ENCODE data around the gene DOCK11. TPM values are rescaled to one million over a fixed set of nuclear protein-coding genes. Genes with fewer than 3 reads are reported as not detected.

Gene DOCK11
- total RNA-seq, 1 experiment from 2014 or later, result 2.7 TPM

- intact Hi-C loops (cut with micrococcal nuclease; ENCODE audit: unreplicated experiment), result no loop called here
- Mint-ChIP-seq H3K27ac (ENCODE audit: unreplicated experiment) (no peak overlapping the region), H3K36me3 (ENCODE audit: insufficient read depth, unreplicated experiment) (no peaks in the 10 kb centered on the region), H3K27me3 (ENCODE audit: insufficient read depth, unreplicated experiment) (no peaks in the 10 kb centered on the region), H3K4me1 (ENCODE audit: low read depth, unreplicated experiment) (peaks cover under 1% of the 10 kb centered on the region), H3K4me3 (ENCODE audit: unreplicated experiment) (no peak overlapping the region), H3K9me3 (ENCODE audit: unreplicated experiment) (no peaks in the 10 kb centered on the region)
- Histone ChIP-seq H3K4me3 (ENCODE audit: low read depth, low read length) (no peak overlapping the region), H3K27me3 (replicated peaks; ENCODE audit: control insufficient read depth, insufficient read depth, low read length) (no peaks in the 10 kb centered on the region), H3K9me3 (no peaks in the 10 kb centered on the region), H3K36me3 (ENCODE audit: control insufficient read depth, insufficient read depth, low read length) (no peaks in the 10 kb centered on the region), H3K4me1 (no peaks in the 10 kb centered on the region)
- BruUV-seq (replicated peaks), result no TSS peak
- DNase-seq, result no peak
- POLR2A ChIA-PET, result no interaction called here
- TF ChIP-seq CTCF (IDR thresholded peaks at IDR 0.05; ENCODE audit: insufficient read depth in 1 of 2, low read depth in 1 of 2, low read length in 1 of 2, severe bottlenecking in 1 of 2, unreplicated experiment in 1 of 2), result no peak
- CTCF ChIA-PET, result no interaction called here
These were observed 93.6 kb downstream of the DOCK11 start for GRCh38 chrX:118589227-118589626.

GRCh38 chrX:118593407-118593806 is 97.8 kb downstream of the DOCK11 start:
- Histone ChIP-seq H3K9me3 (no peaks in the 10 kb centered on the region), H3K27me3 (replicated peaks; ENCODE audit: control insufficient read depth, insufficient read depth, low read length) (no peaks in the 10 kb centered on the region), H3K36me3 (ENCODE audit: control insufficient read depth, insufficient read depth, low read length) (no peaks in the 10 kb centered on the region), H3K4me1 (no peaks in the 10 kb centered on the region), H3K4me3 (ENCODE audit: low read depth, low read length) (no peak overlapping the region)
- H3K4me1 Mint-ChIP-seq (ENCODE audit: low read depth, unreplicated experiment), result peaks cover 11% of the 10 kb centered on the region
- POLR2A ChIA-PET, result no interaction called here
- no TSS peak for BruUV-seq (replicated peaks)
- CTCF ChIA-PET, result no interaction called here
- H3K9me3 Mint-ChIP-seq (ENCODE audit: unreplicated experiment), result no peaks in the 10 kb centered on the region
- DNase-seq, result no peak
- intact Hi-C loops (cut with micrococcal nuclease; ENCODE audit: unreplicated experiment), result no loop called here
- no peaks in the 10 kb centered on the region for H3K36me3 Mint-ChIP-seq (ENCODE audit: insufficient read depth, unreplicated experiment)
- TF ChIP-seq CTCF (IDR thresholded peaks at IDR 0.05; ENCODE audit: insufficient read depth in 1 of 2, low read depth in 1 of 2, low read length in 1 of 2, severe bottlenecking in 1 of 2, unreplicated experiment in 1 of 2), result no peak
- H3K27me3 Mint-ChIP-seq (ENCODE audit: insufficient read depth, unreplicated experiment), result no peaks in the 10 kb centered on the region
- no peak overlapping the region for H3K27ac Mint-ChIP-seq (ENCODE audit: unreplicated experiment)
- H3K4me3 Mint-ChIP-seq (ENCODE audit: unreplicated experiment), result no peak overlapping the region

- no peak overlapping the region for H3K27ac Mint-ChIP-seq (ENCODE audit: unreplicated experiment)
These were observed 99.2 kb downstream of the DOCK11 start for GRCh38 chrX:118594697-118595420.

More at GRCh38 chrX:118594697-118595420, 99.2 kb downstream of the DOCK11 start:
- no peaks in the 10 kb centered on the region for H3K27me3 ChIP-seq (replicated peaks; ENCODE audit: control insufficient read depth, insufficient read depth, low read length)
- Mint-ChIP-seq H3K9me3 (ENCODE audit: unreplicated experiment) (no peaks in the 10 kb centered on the region), H3K36me3 (ENCODE audit: insufficient read depth, unreplicated experiment) (no peaks in the 10 kb centered on the region), H3K4me1 (ENCODE audit: low read depth, unreplicated experiment) (peaks cover 11% of the 10 kb centered on the region), H3K27me3 (ENCODE audit: insufficient read depth, unreplicated experiment) (no peaks in the 10 kb centered on the region), H3K4me3 (ENCODE audit: unreplicated experiment) (no peak overlapping the region)
- intact Hi-C loops (cut with micrococcal nuclease; ENCODE audit: unreplicated experiment), result no loop called here
- TF ChIP-seq CTCF (IDR thresholded peaks at IDR 0.05; ENCODE audit: insufficient read depth in 1 of 2, low read depth in 1 of 2, low read length in 1 of 2, severe bottlenecking in 1 of 2, unreplicated experiment in 1 of 2), result no peak
- POLR2A ChIA-PET, result no interaction called here
- CTCF ChIA-PET, result no interaction called here
- no peak overlapping the region for H3K4me3 ChIP-seq (ENCODE audit: low read depth, low read length)
- H3K9me3 ChIP-seq, result no peaks in the 10 kb centered on the region
- H3K4me1 ChIP-seq, result no peaks in the 10 kb centered on the region
- no peak for DNase-seq
- no peaks in the 10 kb centered on the region for H3K36me3 ChIP-seq (ENCODE audit: control insufficient read depth, insufficient read depth, low read length)
- no TSS peak for BruUV-seq (replicated peaks)
